G401 (cell line): ENCODE results near the gene IL31RA. TPM values are rescaled to one million over a fixed set of nuclear protein-coding genes. Genes with fewer than 3 reads are reported as not detected.
"Not testable (repeated sequence)": the region's sequence is repeated elsewhere in the genome, so short reads cannot be mapped to it uniquely, and the experiment has no call there.

ENCODE experiments used
- DNase-seq: peaks from one replicate; pipeline ENCODE4 v3.0.0-alpha.2; 2015; ENCODE audit warnings: low spot score
- in situ Hi-C: cut with HindIII; loops from 2 replicates; pipeline ENCODE4 v1.10.0; 2016; ENCODE audit warnings: low sequenced_read_pairs, mixed read lengths
- total RNA-seq: library from RNA; depleted of rRNA; stranded (reverse); fragments of >200 nt; shearing (Covaris generic); gene quantifications from 2 replicates; pipeline ENCODE4 v1.2.3, GENCODE V29; 2014

Gene IL31RA
- total RNA-seq, 1 experiment from 2014 or later: not detected

- in situ Hi-C loops: no loop called here
- no peak for DNase-seq
Measured at GRCh38 chr5:55919625-55920024, 68.5 kb downstream of the IL31RA start.

GRCh38 chr5:55920784-55921183 lies 69.6 kb downstream of the IL31RA start:
- in situ Hi-C loops: no loop called here
- peak; percentile 23 for DNase-seq

GRCh38 chr5:55921617-55922016 lies 70.5 kb downstream of the IL31RA start:
- no peak for DNase-seq
- in situ Hi-C loops: no loop called here

GRCh38 chr5:55923177-55923771 lies 72.1 kb downstream of the IL31RA start:
- in situ Hi-C loops: no loop called here
- no peak for DNase-seq

- no peak for DNase-seq
- in situ Hi-C loops: no loop called here
Measured at GRCh38 chr5:55923865-55924500, 72.8 kb downstream of the IL31RA start.

- no peak for DNase-seq
- in situ Hi-C loops: no loop called here
Measured at GRCh38 chr5:55924744-55925143, 73.6 kb downstream of the IL31RA start.

GRCh38 chr5:55925181-55925580 lies 74.0 kb downstream of the IL31RA start:
- in situ Hi-C loops: no loop called here
- DNase-seq: no peak

- in situ Hi-C loops: no loop called here
- no peak for DNase-seq
Measured at GRCh38 chr5:55925712-55926111, 74.6 kb downstream of the IL31RA start.

DNA sequence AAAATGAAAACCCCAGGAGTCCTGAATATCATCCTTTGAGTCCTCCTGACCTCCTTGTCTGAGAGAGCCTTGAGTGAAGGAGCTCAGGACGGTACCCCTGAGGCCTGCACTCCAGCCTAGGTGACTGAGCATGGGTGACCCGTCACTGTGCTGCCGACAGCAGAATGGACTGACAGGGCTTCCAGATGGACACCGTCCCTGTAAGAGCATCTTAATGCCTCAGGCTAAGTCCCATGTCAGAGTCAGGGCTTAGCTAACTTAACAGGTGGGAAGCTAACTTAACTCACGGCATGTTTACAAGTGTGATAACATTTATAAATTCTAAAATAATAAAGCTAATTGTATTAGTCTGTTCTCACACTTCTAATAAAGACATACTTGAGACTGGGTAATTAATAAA lies 75.3 kb downstream of the IL31RA start:
- no peak for DNase-seq
- in situ Hi-C loops: no loop called here

GRCh38 chr5:55927861-55928655 lies 76.9 kb downstream of the IL31RA start:
- no peak for DNase-seq
- in situ Hi-C loops: no loop called here

- in situ Hi-C loops: no loop called here
- no peak for DNase-seq
Measured at GRCh38 chr5:55929020-55929799, 78.1 kb downstream of the IL31RA start.

- DNase-seq: no peak
- in situ Hi-C loops: no loop called here
Measured at GRCh38 chr5:55932700-55933099, 81.5 kb downstream of the IL31RA start.

- in situ Hi-C loops: no loop called here
- DNase-seq: no peak
Measured at GRCh38 chr5:55933377-55934114, 82.4 kb downstream of the IL31RA start.

DNA sequence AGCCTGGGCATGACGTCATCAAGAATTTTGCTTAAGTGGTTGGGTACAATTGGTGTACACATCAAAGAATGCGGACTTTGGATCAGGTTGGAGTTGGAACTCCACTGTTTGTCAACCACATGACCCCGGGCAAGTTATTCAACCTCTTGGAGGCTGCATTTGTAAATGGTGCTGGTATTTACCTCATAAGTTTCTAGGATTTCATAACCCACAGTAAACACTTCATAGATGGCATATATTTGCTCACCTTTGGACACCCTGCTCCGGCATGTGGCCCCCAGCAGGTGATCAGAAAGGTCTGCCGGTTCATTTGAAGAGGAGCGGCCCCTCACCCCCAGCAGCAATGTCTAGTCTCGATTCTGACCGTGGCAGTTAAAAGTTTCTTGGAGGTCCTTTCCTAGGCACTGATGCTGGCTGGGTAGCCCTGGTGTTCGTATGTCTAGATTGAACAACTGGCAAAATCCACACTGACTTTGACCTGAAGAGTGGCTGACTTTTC lies 83.0 kb downstream of the IL31RA start:
- in situ Hi-C loops: no loop called here
- no peak for DNase-seq

GRCh38 chr5:55934720-55935119 lies 83.6 kb downstream of the IL31RA start:
- no peak for DNase-seq
- in situ Hi-C loops: no loop called here

DNA sequence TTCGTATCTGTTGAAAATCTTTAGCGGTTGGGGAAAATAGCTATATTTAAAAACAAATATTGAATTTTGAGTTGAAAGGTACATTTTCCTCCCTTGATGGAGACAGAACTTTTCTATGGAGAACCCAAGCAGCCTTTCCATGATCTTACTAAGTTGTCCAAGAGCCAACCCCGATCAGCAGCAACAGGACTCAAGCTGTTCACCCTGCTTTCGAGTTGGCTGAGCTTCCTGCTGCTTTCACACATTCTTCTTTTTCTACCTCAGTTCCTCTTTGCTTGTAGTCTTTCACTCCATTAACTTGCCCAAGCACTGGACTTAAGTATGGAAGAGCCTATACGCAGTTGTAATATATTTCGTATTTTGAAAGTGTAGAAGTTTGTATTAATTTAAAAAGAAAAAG lies 84.2 kb downstream of the IL31RA start:
- peak; percentile 68 for DNase-seq
- in situ Hi-C loops: no loop called here

- peak; percentile 76 for DNase-seq
- in situ Hi-C loops: no loop called here
Measured at GRCh38 chr5:55936100-55936693, 85.0 kb downstream of the IL31RA start.

- DNase-seq, in situ Hi-C loops: not testable (repeated sequence)
Measured at GRCh38 chr5:55937598-55937997, 86.4 kb downstream of the IL31RA start.
